H1 (cell line): ENCODE measurements around the gene CAPZB. TPM values are rescaled to one million over a fixed set of nuclear protein-coding genes. Genes with fewer than 3 reads are reported as not detected.

Experiments
- CTCF ChIA-PET: fragments of 300-600 bp; sonication (Branson Sonifier 250); formaldehyde crosslinking; loops from one replicate; lab custom pipeline; 2021; ENCODE audit not compliant: partially characterized antibody; lab: Charles Lee
- POLR2A ChIA-PET: fragments of 300-600 bp; sonication (Branson Sonifier 250); formaldehyde crosslinking; loops from one replicate; lab custom pipeline; 2021; ENCODE audit warnings: inconsistent platforms; ENCODE audit not compliant: partially characterized antibody; lab: Charles Lee
- DNase-seq, 2 experiments: peaks; one replicate each; pipeline versions ENCODE4 v3.0.0 to v3.0.0-alpha.2; 2010 to 2022; ENCODE audit warnings: low spot score in 2 of 2, low read depth in 1 of 2, mixed read lengths in 1 of 2
- FAIRE-seq: peaks from 2 replicates; lab custom pipeline; 2011; peaks lifted over from hg19 to GRCh38; lab: Jason Lieb, UNC
- H2AFZ ChIP-seq: 2 replicates; pipeline ENCODE4 v1.8.1; 2012; ENCODE audit warnings: low read length, inconsistent platforms
- H2AK5ac ChIP-seq: 2 replicates; pipeline ENCODE4 v1.6.1; 2013; ENCODE audit warnings: low read depth, low read length
- H2BK120ac ChIP-seq: replicated peaks from 2 replicates; pipeline ENCODE3; 2013; ENCODE audit warnings: low read depth, low read length, inconsistent platforms
- H2BK12ac ChIP-seq: 2 replicates; pipeline ENCODE4 v1.6.1; 2013; ENCODE audit warnings: low read depth, low read length
- H2BK15ac ChIP-seq: 2 replicates; pipeline ENCODE4 v1.6.1; 2013; ENCODE audit warnings: low read length
- H2BK20ac ChIP-seq: 2 replicates; pipeline ENCODE4 v1.6.1; 2013; ENCODE audit warnings: low read length
- H2BK5ac ChIP-seq: 2 replicates; pipeline ENCODE4 v1.6.1; 2013; ENCODE audit warnings: low read depth, low read length
- H3K14ac ChIP-seq: 2 replicates; pipeline ENCODE4 v1.6.1; 2013; ENCODE audit warnings: inconsistent platforms; ENCODE audit not compliant: insufficient read length
- H3K18ac ChIP-seq: 2 replicates; pipeline ENCODE4 v1.6.1; 2013; ENCODE audit warnings: low read length; ENCODE audit errors: extremely low read depth
- H3K23ac ChIP-seq: 2 replicates; pipeline ENCODE4 v1.6.1; 2013; ENCODE audit warnings: inconsistent platforms; ENCODE audit not compliant: insufficient read length
- H3K23me2 ChIP-seq: 2 replicates; pipeline ENCODE4 v1.6.1; 2013; ENCODE audit warnings: low read depth, low read length
- H3K27ac ChIP-seq: 2 replicates; pipeline ENCODE4 v1.6.1; 2011; ENCODE audit warnings: low read depth, low read length, inconsistent platforms
- H3K27me3 ChIP-seq, 4 experiments: replicated peaks in 1 of 4; 1 replicate in 1 of 4; 2 replicates in 3 of 4; pipeline versions ENCODE4 v1.6.1 to v1.8.1; 2011 to 2013; ENCODE audit warnings: low read length in 3 of 4, mild to moderate bottlenecking in 3 of 4, inconsistent platforms in 2 of 4, mixed read lengths in 2 of 4, moderate library complexity in 1 of 4; ENCODE audit not compliant: control insufficient read depth in 3 of 4, insufficient read depth in 3 of 4; ENCODE audit errors: extremely low read depth in 1 of 4
- H3K36me3 ChIP-seq, 4 experiments: 2 replicates each; pipeline versions ENCODE4 v1.6.1 to v1.8.1; 2011 to 2013; ENCODE audit warnings: mild to moderate bottlenecking in 4 of 4, low read length in 3 of 4, moderate library complexity in 2 of 4, control low read depth in 1 of 4, inconsistent platforms in 1 of 4; ENCODE audit not compliant: insufficient read depth in 4 of 4, control insufficient read depth in 2 of 4
- H3K4ac ChIP-seq: replicated peaks from 2 replicates; pipeline ENCODE3; 2013; ENCODE audit warnings: low read length, low read depth, mixed read lengths, inconsistent platforms; ENCODE audit not compliant: insufficient read length
- H3K4me1 ChIP-seq, 4 experiments: replicated peaks in 1 of 4; 1 replicate in 1 of 4; 2 replicates in 3 of 4; pipeline versions ENCODE4 v1.6.1 to v1.8.1; 2011 to 2013; ENCODE audit warnings: low read length in 3 of 4, inconsistent platforms in 2 of 4, mixed read lengths in 1 of 4; ENCODE audit not compliant: insufficient read depth in 4 of 4, control insufficient read depth in 3 of 4
- H3K4me2 ChIP-seq, 2 experiments: 2 replicates each; pipeline versions ENCODE4 v1.6.1 to v1.8.1; 2011 to 2013; ENCODE audit warnings: low read depth in 2 of 2, low read length in 2 of 2, control low read depth in 1 of 2, inconsistent platforms in 1 of 2, mild to moderate bottlenecking in 1 of 2; ENCODE audit not compliant: insufficient read depth in 1 of 2
- H3K4me3 ChIP-seq, 4 experiments: fragments of 200-600, 300-600 bp in 1 of 4; sonication (generic), shearing (Covaris generic), sonication (Bioruptor Twin) in 1 of 4; 2 replicates each; pipeline versions ENCODE4 v1.5.1 to v1.8.1; 2011 to 2016; ENCODE audit warnings: low read length in 4 of 4, low read depth in 3 of 4, control low read depth in 2 of 4, inconsistent platforms in 2 of 4, mild to moderate bottlenecking in 2 of 4, mixed read lengths in 1 of 4, moderate library complexity in 1 of 4; ENCODE audit not compliant: insufficient read depth in 2 of 4; ENCODE audit errors: extremely low read depth in 1 of 4
- H3K56ac ChIP-seq: replicated peaks from 2 replicates; pipeline ENCODE3; 2013; ENCODE audit warnings: low read depth, mild to moderate bottlenecking, mixed read lengths, low read length, inconsistent platforms; ENCODE audit not compliant: insufficient read length
- H3K79me1 ChIP-seq: 2 replicates; pipeline ENCODE4 v1.6.1; 2013; ENCODE audit warnings: low read depth, low read length, control low read depth
- H3K79me2 ChIP-seq, 2 experiments: 2 replicates each; pipeline versions ENCODE4 v1.6.1 to v1.8.1; 2012 to 2013; ENCODE audit warnings: low read length in 2 of 2, mild to moderate bottlenecking in 2 of 2, inconsistent platforms in 1 of 2; ENCODE audit not compliant: insufficient read depth in 2 of 2, control insufficient read depth in 1 of 2
- H3K9ac ChIP-seq, 4 experiments: replicated peaks in 1 of 4; 1 replicate in 1 of 4; 2 replicates in 3 of 4; pipeline versions ENCODE4 v1.6.1 to v1.8.1; 2011 to 2013; ENCODE audit warnings: low read depth in 3 of 4, low read length in 3 of 4, control low read depth in 2 of 4, mild to moderate bottlenecking in 2 of 4, moderate library complexity in 2 of 4, inconsistent platforms in 1 of 4; ENCODE audit errors: extremely low read depth in 1 of 4
- H3K9me3 ChIP-seq, 2 experiments: 2 replicates each; pipeline versions ENCODE4 v1.6.1 to v1.8.1; 2012 to 2013; ENCODE audit warnings: mild to moderate bottlenecking in 2 of 2, moderate library complexity in 2 of 2, control low read depth in 1 of 2, inconsistent platforms in 1 of 2, low read depth in 1 of 2, low read length in 1 of 2, mixed read lengths in 1 of 2; ENCODE audit not compliant: insufficient read depth in 2 of 2
- H4K20me1 ChIP-seq, 2 experiments: replicated peaks in 1 of 2; 2 replicates each; pipeline versions ENCODE3 to v1.8.1; 2011 to 2013; ENCODE audit warnings: inconsistent platforms in 2 of 2, low read length in 2 of 2, mild to moderate bottlenecking in 1 of 2; ENCODE audit not compliant: insufficient read depth in 2 of 2, control insufficient read depth in 1 of 2
- H4K5ac ChIP-seq: 2 replicates; pipeline ENCODE4 v1.6.1; 2013; ENCODE audit warnings: low read length, low read depth, mixed read lengths, inconsistent platforms; ENCODE audit not compliant: insufficient read length
- H4K8ac ChIP-seq: 2 replicates; pipeline ENCODE4 v1.8.0; 2013; ENCODE audit warnings: mild to moderate bottlenecking, moderate library complexity, low read length, inconsistent platforms; ENCODE audit not compliant: insufficient read depth; ENCODE audit errors: extremely low read depth
- H4K91ac ChIP-seq: replicated peaks from 2 replicates; pipeline ENCODE3; 2013; ENCODE audit warnings: low read length, mixed read lengths, inconsistent platforms; ENCODE audit not compliant: insufficient read length
- CBX5 ChIP-seq: fragments of 300-800, 300-1000 bp; sonication (generic); IDR thresholded peaks from 2 replicates; pipeline ENCODE4 v1.7.1; 2016; ENCODE audit warnings: antibody characterized with exemption, low read length, low read depth
- CEBPB ChIP-seq: IDR thresholded peaks from 2 replicates; pipeline ENCODE4 v1.6.1; 2012; ENCODE audit warnings: low read depth, low read length
- CHD2 ChIP-seq: IDR thresholded peaks from 2 replicates; pipeline ENCODE4 v1.6.1; 2012; ENCODE audit warnings: low read length, improper control_type of control experiment
- EP300 ChIP-seq, 2 experiments: IDR thresholded peaks; 1 replicate in 1 of 2; 2 replicates in 1 of 2; pipeline ENCODE4 v1.6.1; 2011 to 2012; ENCODE audit warnings: low read depth in 2 of 2, low read length in 2 of 2, mild to moderate bottlenecking in 2 of 2, borderline replicate concordance in 1 of 2, inconsistent platforms in 1 of 2, moderate library complexity in 1 of 2
- GTF2F1 ChIP-seq: IDR thresholded peaks from 2 replicates; pipeline ENCODE4 v1.6.1; 2012; ENCODE audit warnings: low read depth, low read length, improper control_type of control experiment, borderline replicate concordance
- POLR2A ChIP-seq, 2 experiments: IDR thresholded peaks; 1 replicate in 1 of 2; 2 replicates in 1 of 2; pipeline ENCODE4 v1.6.1; 2011; ENCODE audit warnings: low read depth in 2 of 2, low read length in 2 of 2, mild to moderate bottlenecking in 2 of 2; ENCODE audit errors: control extremely low read depth in 1 of 2
- POU5F1 ChIP-seq: IDR thresholded peaks from 2 replicates; pipeline ENCODE4 v1.6.1; 2011; ENCODE audit warnings: low read depth, mild to moderate bottlenecking, low read length, moderate library complexity
- RNF2 ChIP-seq: fragments of 200-900, 300-1000 bp; sonication (generic); IDR thresholded peaks from 2 replicates; pipeline ENCODE4 v1.7.1; 2016; ENCODE audit warnings: borderline replicate concordance, low read depth, mild to moderate bottlenecking, antibody characterized with exemption, low read length; ENCODE audit not compliant: poor library complexity, severe bottlenecking; ENCODE audit errors: missing control alignments
- SAP30 ChIP-seq: fragments of 300-600 bp; sonication (generic); IDR thresholded peaks from 2 replicates; pipeline ENCODE4 v1.7.1; 2012; ENCODE audit warnings: low read length, moderate library complexity, mild to moderate bottlenecking, inconsistent platforms; ENCODE audit not compliant: insufficient read depth, insufficient replicate concordance
- YY1 ChIP-seq: IDR thresholded peaks from 2 replicates; pipeline ENCODE4 v1.6.1; 2011; ENCODE audit warnings: low read depth, mild to moderate bottlenecking, low read length
- ZNF274 ChIP-seq: IDR thresholded peaks from 2 replicates; pipeline ENCODE4 v1.7.0; 2012; ENCODE audit warnings: low read length, borderline replicate concordance; ENCODE audit errors: extremely low read depth
- WGBS, 2 experiments: shearing (Covaris generic) in 1 of 2; methylation state at CpG; one replicate each; pipeline versions ENCODE4 v1.1.6 to v1.1.7; 2013 to 2015; ENCODE audit warnings: low lambda C conversion rate in 2 of 2, mixed read lengths in 2 of 2, inconsistent platforms in 1 of 2, low coverage in 1 of 2, missing lambda C conversion rate in 1 of 2; ENCODE audit not compliant: insufficient replicate concordance in 2 of 2, insufficient coverage in 1 of 2, insufficient read length in 1 of 2; ENCODE audit errors: extremely low coverage in 1 of 2, missing lambda C conversion rate in 1 of 2; 5-methylcytosine and 5-hydroxymethylcytosine counted together
- polyA plus RNA-seq, 7 experiments: library from polyadenylated mRNA; depleted of rRNA in 3 of 7; stranded (reverse) in 5 of 7; unstranded in 2 of 7; fragments of >200 nt in 5 of 7; fragments of 200-250 nt in 2 of 7; gene quantifications; 1 replicate in 5 of 7; 2 replicates in 1 of 7; 4 replicates in 1 of 7; pipeline versions ENCODE4 v1.2.1 to v1.2.3, GENCODE V29; 2011 to 2013; ENCODE audit warnings: missing spikeins in 2 of 7, mixed read lengths in 2 of 7
- total RNA-seq: library from RNA; stranded (reverse); fragmentation: NEBNext Ultra II Directional; extraction: Animal tissue kit (Norgen Biotek cat#: 25700); gene quantifications from 2 replicates; pipeline ENCODE4 v1.2.1, GENCODE V29; 2021
- TF ChIP-seq, protein P1 (sequence below): IDR thresholded peaks from 2 replicates; pipeline ENCODE4 v1.6.1; 2012; ENCODE audit warnings: inconsistent platforms

Gene CAPZB
- total and polyA plus RNA-seq, 2 of the 8 experiments (the other 6 are each of a cell fraction or from before 2014, with no cell fraction given): 162 to 371 TPM

DNA sequence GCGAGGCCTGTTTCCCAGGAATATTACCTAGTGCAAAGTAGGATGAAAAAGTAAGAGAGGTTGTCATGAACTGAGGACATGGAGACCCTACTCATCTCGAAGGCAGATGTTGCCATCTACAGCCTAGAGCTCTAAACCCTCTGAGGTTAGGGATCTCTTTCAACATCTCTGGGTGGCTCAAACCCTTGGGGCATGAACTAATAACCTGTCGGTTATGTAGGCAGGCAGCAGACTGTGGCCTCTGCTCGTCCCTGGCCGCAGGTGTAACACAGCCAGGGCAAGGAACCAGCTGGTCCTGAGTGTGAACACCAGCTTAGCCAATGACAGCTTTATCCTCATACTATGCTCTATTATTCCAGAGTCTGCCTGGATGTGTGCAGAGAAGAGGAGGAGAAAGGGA, 13.2 kb downstream of the CAPZB start:
- Histone ChIP-seq H3K27ac (no peak overlapping the region), H3K27me3 (no peaks in the 10 kb centered on the region), H3K4me2 (no peak overlapping the region), H2BK5ac (no peak overlapping the region), H3K4ac (no peak overlapping the region), H4K8ac (no peak overlapping the region), H3K9me3 (no peaks in the 10 kb centered on the region), H2AFZ (no peak overlapping the region), H3K4me3 (no peak overlapping the region), H4K20me1 (peaks cover 51 to 55% of the 10 kb centered on the region in 2 experiments), H3K18ac (no peak overlapping the region), H3K23me2 (no peaks in the 10 kb centered on the region), H3K79me2 (peaks cover 47 to 97% of the 10 kb centered on the region in 2 experiments), H3K36me3 (peaks cover 0 to 8% (median 0%) of the 10 kb centered on the region in 4 experiments; a peak in 2 of 8 replicates), H3K9ac (no peak overlapping the region), H3K23ac (no peak overlapping the region), H3K79me1 (peaks cover 46% of the 10 kb centered on the region), H4K91ac (no peak overlapping the region), H3K4me1 (peaks cover 7 to 22% (median 12%) of the 10 kb centered on the region in 4 experiments), H3K14ac (no peak overlapping the region), H2BK12ac (no peak overlapping the region), H2BK15ac (no peak overlapping the region), H2BK120ac (no peak overlapping the region), H2AK5ac (0 out of 2 replicates have a peak overlapping the region, but pooled peaks have one; percentile 44), H4K5ac (no peak overlapping the region), H3K56ac (no peak overlapping the region), H2BK20ac (no peak overlapping the region)
- WGBS, 2 experiments: 81% methylated on average over 5 of the region's 5 CpGs; no CpG with 5 or more reads in 1 of the 2 experiments
- POLR2A ChIA-PET: interaction anchor here (1.2 to 9.3 kb wide), 3 partner anchors 10 to 15 kb away, joined by 3 to 86 read pairs (median 3); partner anchors contain the start of gene CAPZB
- DNase-seq: no peak
- TF ChIP-seq CBX5: no peak
- TF ChIP-seq CHD2: no peak
- no peak for TF ChIP-seq SAP30
- TF ChIP-seq YY1: no peak
- TF ChIP-seq GTF2F1: no peak
- no peak for TF ChIP-seq POU5F1
- no peak for TF ChIP-seq EP300 (IDR thresholded peaks at IDR 0.05; ENCODE audit: borderline replicate concordance in 1 of 2, low read depth in 2 of 2, low read length in 2 of 2)
- TF ChIP-seq CEBPB: no peak
- no peak for TF ChIP-seq POLR2A (IDR thresholded peaks at IDR 0.05; ENCODE audit: control extremely low read depth in 1 of 2, low read depth in 2 of 2, low read length in 2 of 2)
- TF ChIP-seq, protein P1, sequence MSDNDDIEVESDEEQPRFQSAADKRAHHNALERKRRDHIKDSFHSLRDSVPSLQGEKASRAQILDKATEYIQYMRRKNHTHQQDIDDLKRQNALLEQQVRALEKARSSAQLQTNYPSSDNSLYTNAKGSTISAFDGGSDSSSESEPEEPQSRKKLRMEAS: no peak
- TF ChIP-seq ZNF274: no peak
- no peak for TF ChIP-seq RNF2
- FAIRE-seq: no peak
- CTCF ChIA-PET: interaction anchor here (0.7 to 7.8 kb wide), 13 partner anchors 8 to 182 kb away, joined by 3 to 53 read pairs (median 4); no protein-coding TSS in a partner anchor
